ENCODE data around the gene MGMT. TPM values are rescaled to one million over a fixed set of nuclear protein-coding genes. Genes with fewer than 3 reads are reported as not detected.

The MGMT gene
- total RNA-seq, 6 experiments from 2014 or later = 36.5 to 53.4 (median 42.3) TPM

DNA sequence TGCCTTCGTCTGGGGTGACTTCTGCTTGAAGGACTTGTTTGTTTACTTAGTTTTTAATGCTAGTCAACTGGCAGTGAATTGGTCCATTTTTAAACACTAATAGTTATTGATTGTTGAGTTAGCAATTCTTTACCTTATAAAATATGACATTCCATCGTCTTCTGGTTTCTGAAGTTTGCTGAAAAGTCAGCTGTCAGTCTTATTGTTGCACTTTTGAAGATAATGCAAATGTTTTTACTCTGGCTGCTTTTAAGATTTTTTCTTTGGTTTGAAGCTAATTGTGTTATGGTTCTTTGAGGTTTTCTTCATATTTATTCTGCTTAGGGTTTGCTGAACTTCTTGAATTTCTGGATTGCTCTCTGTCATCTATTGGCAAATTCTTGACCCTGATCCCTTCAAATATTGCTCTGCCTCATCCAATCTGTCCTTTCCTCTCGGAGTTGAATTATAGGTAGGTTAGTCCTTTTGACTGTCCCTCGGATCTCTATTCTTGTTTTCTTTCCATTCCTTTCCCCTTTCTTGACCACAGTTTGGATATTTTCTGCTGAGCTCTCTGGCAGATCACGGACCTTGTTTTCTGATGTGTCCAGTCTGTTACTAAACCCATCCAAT lies 24.2 kb downstream of the MGMT start:
- Histone ChIP-seq H3K27ac (no peak overlapping the region), H3K4me1 (peaks cover 0 to 15% (median 5%) of the 10 kb centered on the region in 4 donors), H3K4me3 (no peak overlapping the region), H3K27me3 (no peaks in the 10 kb centered on the region), H3K9me3 (peaks cover 0 to 9% (median 5%) of the 10 kb centered on the region in 4 donors), H3K36me3 (no peaks in the 10 kb centered on the region)
- no peak for TF ChIP-seq POLR2A (IDR thresholded peaks at IDR 0.05)
- TF ChIP-seq, protein P1, sequence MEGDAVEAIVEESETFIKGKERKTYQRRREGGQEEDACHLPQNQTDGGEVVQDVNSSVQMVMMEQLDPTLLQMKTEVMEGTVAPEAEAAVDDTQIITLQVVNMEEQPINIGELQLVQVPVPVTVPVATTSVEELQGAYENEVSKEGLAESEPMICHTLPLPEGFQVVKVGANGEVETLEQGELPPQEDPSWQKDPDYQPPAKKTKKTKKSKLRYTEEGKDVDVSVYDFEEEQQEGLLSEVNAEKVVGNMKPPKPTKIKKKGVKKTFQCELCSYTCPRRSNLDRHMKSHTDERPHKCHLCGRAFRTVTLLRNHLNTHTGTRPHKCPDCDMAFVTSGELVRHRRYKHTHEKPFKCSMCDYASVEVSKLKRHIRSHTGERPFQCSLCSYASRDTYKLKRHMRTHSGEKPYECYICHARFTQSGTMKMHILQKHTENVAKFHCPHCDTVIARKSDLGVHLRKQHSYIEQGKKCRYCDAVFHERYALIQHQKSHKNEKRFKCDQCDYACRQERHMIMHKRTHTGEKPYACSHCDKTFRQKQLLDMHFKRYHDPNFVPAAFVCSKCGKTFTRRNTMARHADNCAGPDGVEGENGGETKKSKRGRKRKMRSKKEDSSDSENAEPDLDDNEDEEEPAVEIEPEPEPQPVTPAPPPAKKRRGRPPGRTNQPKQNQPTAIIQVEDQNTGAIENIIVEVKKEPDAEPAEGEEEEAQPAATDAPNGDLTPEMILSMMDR (IDR thresholded peaks at IDR 0.05) = no peak
- 88% methylated on average over 5 of the region's 5 CpGs for WGBS (ENCODE audit: insufficient coverage, low coverage, low lambda C conversion rate, missing lambda C conversion rate)
- intact Hi-C loops (cut with DNase I) = no loop called here
- ATAC-seq = no peak
- DNase-seq = no peak

DNA sequence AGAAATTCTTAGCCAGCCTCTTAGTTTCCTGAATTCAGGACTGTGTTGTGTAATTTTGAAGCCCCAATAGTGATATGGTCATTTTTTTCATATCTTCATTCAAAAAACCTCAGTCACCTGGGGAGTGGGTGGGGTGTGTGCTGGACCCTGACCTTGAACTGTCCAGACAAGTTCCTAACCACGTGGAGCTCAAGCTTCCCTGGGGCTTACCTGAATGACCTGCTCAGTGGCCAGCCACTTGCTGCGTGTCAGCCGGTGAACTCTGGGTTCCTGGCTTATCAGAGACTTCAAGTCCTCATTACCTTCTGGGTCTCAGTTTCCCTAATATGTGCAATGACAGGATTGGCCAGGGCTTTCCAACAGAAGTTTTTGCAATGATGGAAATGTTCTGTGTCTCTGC lies 27.1 kb downstream of the MGMT start:
- no peaks in the 10 kb centered on the region for H3K27me3 ChIP-seq
- DNase-seq (no peak), ATAC-seq (peak; percentile 52 to 71 (median 68))
- intact Hi-C loops (cut with DNase I) = no loop called here
- peaks cover 0 to 14% (median 5%) of the 10 kb centered on the region in 4 donors for H3K4me1 ChIP-seq
- no peak for TF ChIP-seq POLR2A (IDR thresholded peaks at IDR 0.05)
- TF ChIP-seq, protein P1 (IDR thresholded peaks at IDR 0.05) = no peak
- no peak overlapping the region for H3K27ac ChIP-seq
- no peaks in the 10 kb centered on the region for H3K36me3 ChIP-seq
- peaks cover 0 to 9% (median 5%) of the 10 kb centered on the region in 4 donors for H3K9me3 ChIP-seq
- 10% methylated on average over 2 of the region's 3 CpGs for WGBS (ENCODE audit: insufficient coverage, low coverage, low lambda C conversion rate, missing lambda C conversion rate)
- no peak overlapping the region for H3K4me3 ChIP-seq

DNA sequence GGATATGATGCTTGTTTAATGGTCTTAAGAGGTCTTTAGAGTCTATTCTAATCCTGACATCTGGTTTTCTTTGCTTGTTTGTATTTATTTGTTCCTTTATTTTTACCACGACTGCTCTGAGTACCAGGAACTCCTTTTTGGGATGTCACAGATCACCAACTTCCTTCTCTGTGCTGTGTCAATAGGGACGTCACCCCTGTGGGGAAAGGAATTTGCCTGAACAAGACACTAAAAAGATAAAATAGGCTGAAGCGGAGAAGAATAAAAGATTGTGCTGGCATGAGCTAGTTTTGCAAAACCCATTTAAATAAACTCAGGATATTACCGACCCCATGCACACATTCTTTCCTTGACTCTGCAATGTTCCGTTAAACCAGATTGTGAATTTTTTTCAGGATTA lies 27.7 kb downstream of the MGMT start:
- intact Hi-C loops (cut with DNase I) = no loop called here
- Histone ChIP-seq H3K36me3 (no peaks in the 10 kb centered on the region), H3K27ac (no peak overlapping the region), H3K9me3 (peaks cover 0 to 9% (median 5%) of the 10 kb centered on the region in 4 donors), H3K27me3 (no peaks in the 10 kb centered on the region), H3K4me3 (no peak overlapping the region), H3K4me1 (peaks cover 0 to 14% (median 5%) of the 10 kb centered on the region in 4 donors)
- DNase-seq = no peak
- TF ChIP-seq, protein P1 (IDR thresholded peaks at IDR 0.05) = no peak
- TF ChIP-seq POLR2A (IDR thresholded peaks at IDR 0.05) = no peak
- WGBS (ENCODE audit: insufficient coverage, low coverage, low lambda C conversion rate, missing lambda C conversion rate) = 49% methylated on average over 5 of the region's 5 CpGs
- ATAC-seq = peak in 2 of 4 donors; percentile 32 to 47

DNA sequence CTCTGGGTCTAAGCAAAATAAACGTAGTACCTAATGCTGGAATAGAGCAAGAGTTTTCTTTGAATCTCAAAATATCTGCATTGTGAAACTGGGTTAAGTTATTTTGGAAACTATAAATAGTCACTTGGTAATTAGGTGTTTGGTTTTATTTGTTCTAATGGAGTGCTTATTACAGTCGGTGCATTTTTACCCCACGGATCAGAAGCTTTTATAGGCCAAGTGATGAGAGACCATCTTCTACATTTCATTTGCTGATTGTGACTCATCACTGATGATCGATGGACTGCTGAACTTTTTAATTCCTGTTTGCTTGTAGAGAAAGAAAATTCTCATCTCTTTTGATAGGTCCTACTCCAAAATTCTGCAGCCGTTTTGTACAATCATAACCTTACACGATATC lies 28.2 kb downstream of the MGMT start:
- intact Hi-C loops (cut with DNase I) = no loop called here
- Histone ChIP-seq H3K4me3 (no peak overlapping the region), H3K4me1 (peaks cover 0 to 15% (median 6%) of the 10 kb centered on the region in 4 donors), H3K27me3 (no peaks in the 10 kb centered on the region), H3K27ac (no peak overlapping the region), H3K36me3 (no peaks in the 10 kb centered on the region), H3K9me3 (peaks cover 0 to 9% (median 5%) of the 10 kb centered on the region in 4 donors)
- DNase-seq = no peak
- no peak for TF ChIP-seq POLR2A (IDR thresholded peaks at IDR 0.05)
- TF ChIP-seq, protein P1 (IDR thresholded peaks at IDR 0.05) = no peak
- 77% methylated on average over 6 of the region's 6 CpGs for WGBS (ENCODE audit: insufficient coverage, low coverage, low lambda C conversion rate, missing lambda C conversion rate)
- no peak for ATAC-seq
